HepG2 (cell line): ENCODE measurements around the gene LRRIQ4. TPM values are rescaled to one million over a fixed set of nuclear protein-coding genes. Genes with fewer than 3 reads are reported as not detected.

Experiments used
- GMEB1 ChIP-seq: sonication (generic); formaldehyde crosslinking; IDR thresholded peaks from 2 replicates; pipeline ENCODE4 v1.5.1; 2020; ENCODE audit warnings: missing genetic modification reagents, mild to moderate bottlenecking, borderline replicate concordance
- MAZ ChIP-seq, 2 experiments: sonication (generic) in 1 of 2; formaldehyde crosslinking in 1 of 2; IDR thresholded peaks; 2 replicates each; pipeline versions ENCODE4 v1.5.0 to v1.6.1; 2012 to 2020; ENCODE audit warnings: low read depth in 2 of 2, mild to moderate bottlenecking in 2 of 2, borderline replicate concordance in 1 of 2, improper control_type of control experiment in 1 of 2, low read length in 1 of 2, missing genetic modification reagents in 1 of 2, moderate library complexity in 1 of 2
- MIER2 ChIP-seq: IDR thresholded peaks from 2 replicates; pipeline ENCODE4 v1.6.1; 2016; ENCODE audit warnings: missing biosample characterization, missing genetic modification reagents
- PHF8 ChIP-seq: sonication (generic); formaldehyde crosslinking; IDR thresholded peaks from 2 replicates; pipeline ENCODE4 v1.5.0; 2020; ENCODE audit warnings: missing genetic modification reagents
- RAD21 ChIP-seq: fragments of 450-650 bp; formaldehyde crosslinking; IDR thresholded peaks from 2 replicates; pipeline ENCODE4 v1.5.0; 2020; ENCODE audit warnings: mild to moderate bottlenecking
- RELA ChIP-seq: sonication (generic); formaldehyde crosslinking; IDR thresholded peaks from 2 replicates; pipeline ENCODE4 v1.4.0; 2020; ENCODE audit warnings: missing genetic modification reagents
- RERE ChIP-seq: IDR thresholded peaks from 2 replicates; pipeline ENCODE4 v1.6.1; 2016; ENCODE audit warnings: low read depth, missing genetic modification reagents, missing compliant biosample characterization
- SALL2 ChIP-seq: sonication (generic); formaldehyde crosslinking; IDR thresholded peaks from 2 replicates; pipeline ENCODE4 v1.8.1; 2023; ENCODE audit warnings: mild to moderate bottlenecking, missing genetic modification reagents, inconsistent platforms
- TBL1XR1 ChIP-seq: fragments of 150-350 bp; IDR thresholded peaks from 2 replicates; pipeline ENCODE4 v1.6.1; 2014; ENCODE audit warnings: borderline replicate concordance, low read length; ENCODE audit not compliant: partially characterized antibody
- ZC3H4 ChIP-seq: sonication (generic); formaldehyde crosslinking; IDR thresholded peaks from 2 replicates; pipeline ENCODE4 v1.4.0; 2020; ENCODE audit warnings: missing genetic modification reagents, borderline replicate concordance
- ZNF274 ChIP-seq: sonication (generic); formaldehyde crosslinking; IDR thresholded peaks from 2 replicates; pipeline ENCODE4 v1.5.1; 2020; ENCODE audit warnings: mild to moderate bottlenecking, missing genetic modification reagents
- ZNF343 ChIP-seq: sonication (generic); formaldehyde crosslinking; IDR thresholded peaks from 2 replicates; pipeline ENCODE4 v1.4.0; 2020; ENCODE audit warnings: mild to moderate bottlenecking, missing genetic modification reagents
- ZNF503 ChIP-seq: sonication (generic); formaldehyde crosslinking; IDR thresholded peaks from 2 replicates; pipeline ENCODE4 v1.4.0; 2020; ENCODE audit warnings: missing genetic modification reagents
- ZNF710 ChIP-seq: sonication (generic); formaldehyde crosslinking; IDR thresholded peaks from 2 replicates; pipeline ENCODE4 v1.5.0; 2020; ENCODE audit warnings: mild to moderate bottlenecking, missing genetic modification reagents, borderline replicate concordance
- ZNF768 ChIP-seq: sonication (generic); formaldehyde crosslinking; IDR thresholded peaks from 2 replicates; pipeline ENCODE4 v1.4.0; 2020; ENCODE audit warnings: missing genetic modification reagents
- ZNF772 ChIP-seq: sonication (generic); formaldehyde crosslinking; IDR thresholded peaks from 2 replicates; pipeline ENCODE4 v1.5.0; 2020; ENCODE audit warnings: mild to moderate bottlenecking, missing genetic modification reagents
- ZSCAN9 ChIP-seq: IDR thresholded peaks from 2 replicates; pipeline ENCODE4 v1.6.1; 2016; ENCODE audit warnings: borderline replicate concordance
- polyA plus RNA-seq, 8 experiments: library from polyadenylated mRNA; depleted of rRNA in 3 of 8; stranded (reverse) in 7 of 8; unstranded in 1 of 8; fragments of >200 nt; fragmentation: Illumina TruSeq in 4 of 8; extraction: Trizol in 4 of 8; gene quantifications; 2 replicates each; pipeline versions ENCODE4 v1.2.1 to v1.2.3, GENCODE V29; 2011 to 2016; ENCODE audit warnings: low read depth in 4 of 8, missing spikeins in 1 of 8, mixed read lengths in 1 of 8; ENCODE audit not compliant: insufficient read depth in 1 of 8
- total RNA-seq, 5 experiments: library from RNA; depleted of rRNA; stranded (reverse); fragments of >200 nt; fragmentation: Illumina TruSeq; extraction: Trizol; gene quantifications; 2 replicates each; pipeline ENCODE4 v1.2.3, GENCODE V29; 2016; ENCODE audit warnings: low read depth in 1 of 5

LRRIQ4 gene
- total and polyA plus RNA-seq, 2 of the 13 experiments (the other 11 are each of a cell fraction or from before 2014, with no cell fraction given), result not detected

GRCh38 chr3:169769287-169770181 lies 43.1 kb upstream of the LRRIQ4 start, which contains the start of gene ACTRT3 (continued):
- TF ChIP-seq MAZ (IDR thresholded peaks at IDR 0.05; ENCODE audit: borderline replicate concordance, low read depth, low read length) (no peak), MAZ (CRISPR knock-in tag; IDR thresholded peaks at IDR 0.05; ENCODE audit: low read depth) (0 out of 2 replicates have a peak, but pooled peaks have one; percentile 31), SALL2 (CRISPR knock-in tag) (0 out of 2 replicates have a peak, but pooled peaks have one; percentile 30), RELA (CRISPR knock-in tag) (no peak), ZC3H4 (CRISPR knock-in tag) (no peak), ZNF503 (CRISPR knock-in tag) (0 out of 2 replicates have a peak, but pooled peaks have one; percentile 18), RERE (no peak), ZNF772 (no peak), ZNF768 (CRISPR knock-in tag) (peak; percentile 72; the same call in 1 of the 2 replicates), MIER2 (CRISPR knock-in tag) (no peak), TBL1XR1 (no peak), ZNF274 (peak; percentile 35; the same call in 1 of the 2 replicates), GMEB1 (CRISPR knock-in tag) (peak; percentile 31; the same call in 1 of the 2 replicates), RAD21 (CRISPR knock-in tag) (peak; percentile 30), PHF8 (CRISPR knock-in tag) (peak; percentile 74), ZNF710 (no peak), ZNF343 (CRISPR knock-in tag) (no peak), ZSCAN9 (CRISPR knock-in tag) (no peak)
